ENCODE measurements around the gene TUBA1B.
A peak's percentile ranks its signal among the peaks of the same experiment; 100 is the strongest.

The TUBA1B gene

DNA sequence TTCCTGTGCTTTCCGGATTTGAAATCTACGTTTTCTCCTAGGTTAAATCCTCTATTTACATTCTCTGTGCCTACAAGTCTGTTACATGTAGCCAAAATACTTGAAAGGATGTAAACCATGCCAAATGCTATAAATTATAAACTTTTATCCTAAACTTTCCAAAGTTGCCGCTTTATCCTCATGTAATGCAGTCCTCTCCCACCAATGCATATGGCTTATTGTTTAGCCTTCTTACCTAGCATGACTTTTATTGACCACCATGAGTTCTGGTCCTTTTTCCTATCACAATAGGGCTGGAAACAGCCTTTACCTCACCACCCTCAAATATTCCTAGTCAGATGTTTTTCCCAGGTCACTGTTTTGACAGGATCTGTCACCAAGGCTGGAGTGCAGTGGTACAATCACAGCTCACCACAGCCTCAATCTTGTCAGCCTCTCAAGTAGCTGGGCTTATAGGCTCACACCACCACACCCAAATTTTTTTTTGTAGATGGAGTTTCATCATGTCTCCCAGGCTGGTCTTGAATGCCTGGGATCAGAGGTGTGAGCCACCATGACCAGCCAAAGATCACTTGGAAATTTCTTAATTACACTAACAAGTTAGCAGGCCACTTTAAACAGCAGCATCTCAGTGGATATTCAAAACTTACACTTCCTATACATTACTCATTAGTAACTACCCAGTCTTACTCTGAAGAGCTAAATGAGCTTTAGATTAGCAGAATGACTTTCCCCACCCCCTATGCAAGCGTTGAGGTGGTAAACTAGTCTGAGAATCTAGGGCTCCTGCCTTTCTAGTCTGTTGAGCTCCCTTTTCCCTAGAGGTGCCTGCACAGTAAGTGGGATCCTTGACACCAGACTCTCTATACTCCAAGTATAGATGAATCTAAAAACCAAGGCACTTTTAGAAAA, 4.1 kb downstream of the TUBA1B start:
- no peak for DNase-seq (ENCODE audit: low spot score)

DNA sequence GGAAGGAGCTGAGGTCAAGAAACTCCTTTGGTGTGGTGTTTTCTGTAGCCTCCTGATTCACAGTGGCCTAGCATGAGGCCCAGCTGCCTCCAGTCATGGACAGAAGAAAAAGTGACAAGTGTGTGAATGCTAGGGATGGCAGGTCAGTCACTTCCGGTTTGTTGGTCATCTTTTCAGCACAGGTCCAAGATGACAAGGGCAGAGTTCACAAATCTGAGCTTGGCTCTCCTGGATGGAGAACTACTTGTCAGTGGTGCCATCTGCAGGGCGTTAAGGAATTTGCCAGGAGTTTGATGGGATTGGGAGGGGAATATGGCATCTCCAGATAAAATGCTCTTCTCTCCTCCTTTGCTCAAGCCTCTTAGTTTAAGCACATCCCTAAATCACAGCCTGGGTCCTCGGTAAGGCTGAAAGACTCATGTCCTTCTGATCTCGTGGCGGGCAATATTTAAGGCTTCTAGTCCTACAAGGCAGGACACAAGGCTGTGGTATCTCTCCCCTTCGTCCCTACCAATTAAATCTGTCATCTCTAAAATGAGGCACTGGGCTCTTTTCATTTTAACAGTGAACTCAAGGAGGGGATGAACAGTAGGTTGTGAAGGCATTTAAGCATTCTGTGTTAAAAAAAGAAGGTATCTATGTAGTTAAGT, 10.0 kb downstream of the TUBA1B start:
- peak; percentile 32 for DNase-seq (ENCODE audit: low spot score)

DNA sequence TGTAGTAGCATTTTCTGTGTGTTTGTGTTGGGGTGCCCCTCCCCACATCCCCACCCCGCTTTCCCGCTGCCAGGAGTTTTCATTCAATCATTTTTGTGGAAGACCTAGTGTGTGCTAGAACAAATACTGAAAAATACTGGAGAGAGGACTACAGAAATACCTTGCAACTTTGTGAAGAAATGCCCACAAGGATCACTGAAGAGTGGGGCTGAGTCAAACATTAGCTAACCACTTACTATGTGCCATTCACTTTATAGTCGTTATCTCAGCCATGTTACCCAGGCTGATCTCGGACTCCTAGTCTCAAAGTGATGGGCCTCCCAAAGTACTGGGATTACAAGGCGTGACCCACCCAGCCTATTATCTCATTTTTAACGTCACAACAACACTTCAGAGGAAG, 20.0 kb downstream of the TUBA1B start:
- DNase-seq (ENCODE audit: low spot score): no peak

DNA sequence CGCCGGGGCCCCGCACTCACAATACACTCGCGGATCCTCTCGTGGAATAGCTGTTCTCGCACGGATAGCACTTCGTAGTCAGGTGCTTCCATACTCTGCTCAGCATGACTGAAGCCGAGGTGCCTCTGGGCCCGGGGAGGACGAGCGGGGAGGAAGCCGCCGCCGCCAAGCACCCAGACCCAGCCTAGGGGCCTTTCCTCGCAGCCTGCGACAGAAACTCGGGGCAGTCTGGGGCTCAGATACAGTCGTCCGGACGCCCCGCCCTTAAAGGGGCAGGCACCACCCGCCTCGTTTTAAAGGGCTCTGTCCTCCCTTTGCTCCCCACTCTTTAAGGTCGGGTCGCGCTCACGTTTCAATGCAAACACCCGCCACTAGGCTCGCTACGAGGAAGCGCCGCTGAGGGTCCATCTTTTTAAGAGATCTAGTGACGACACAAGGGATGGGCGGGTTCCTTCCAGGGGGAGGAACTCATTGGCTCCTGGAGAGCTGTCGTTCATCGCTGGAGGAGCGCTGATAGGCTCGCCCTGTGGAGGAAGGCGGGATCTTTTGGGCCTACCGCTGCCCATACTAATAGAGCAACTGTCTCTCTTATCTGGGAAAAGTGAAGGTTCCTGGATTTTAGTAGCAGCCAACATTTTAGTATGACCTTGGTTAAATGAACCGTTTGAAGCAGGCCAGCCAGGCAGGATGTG, 20.6 kb downstream of the TUBA1B start, which contains the start of gene LMBR1L:
Gene LMBR1L (minus strand): TSS at position 384 of the 692 bp plus-strand sequence. CDS start 292 bp downstream, at position 92.
- peak; percentile 98 for DNase-seq (ENCODE audit: low spot score)

DNA sequence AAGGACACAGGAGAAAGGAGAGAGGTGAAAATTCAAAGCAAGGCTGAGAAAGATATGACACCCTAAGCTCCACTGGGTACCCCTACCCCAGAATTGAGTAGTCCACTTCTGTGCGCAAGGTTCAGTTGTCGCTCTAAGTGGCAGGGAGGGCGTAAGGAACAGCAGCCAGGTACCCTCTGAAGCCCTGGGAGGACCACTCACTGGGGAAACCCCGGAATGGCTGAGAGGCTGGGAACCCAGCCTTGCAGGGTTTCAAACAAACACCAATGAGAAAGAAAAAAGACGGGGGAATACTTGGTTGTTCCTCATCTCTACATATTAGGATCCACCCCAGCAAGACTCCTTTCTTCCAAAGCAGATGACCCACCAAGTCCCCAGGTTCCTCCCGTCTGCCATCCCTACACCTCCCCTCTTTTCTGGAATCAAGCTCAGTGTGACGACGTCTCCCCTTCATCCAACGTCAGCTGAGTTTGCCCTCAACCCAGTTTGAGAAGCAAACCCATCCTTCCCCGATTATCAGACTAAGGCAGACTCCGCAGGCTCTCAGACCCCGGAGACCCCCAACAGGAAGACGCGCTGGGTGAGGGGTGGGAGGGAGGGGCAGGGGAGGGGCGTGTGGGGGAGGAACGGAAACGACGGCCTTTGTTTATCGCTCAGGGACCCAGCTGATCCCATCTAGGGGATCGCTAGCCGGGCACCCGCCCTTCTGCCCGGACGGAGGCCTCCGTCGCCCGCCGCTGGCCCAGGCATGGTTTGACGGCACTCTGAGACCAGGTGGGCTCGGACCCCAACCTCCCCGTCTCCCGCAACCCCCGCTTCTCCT, 21.3 kb downstream of the TUBA1B start:
- peak; percentile 25 for DNase-seq (ENCODE audit: low spot score)

DNA sequence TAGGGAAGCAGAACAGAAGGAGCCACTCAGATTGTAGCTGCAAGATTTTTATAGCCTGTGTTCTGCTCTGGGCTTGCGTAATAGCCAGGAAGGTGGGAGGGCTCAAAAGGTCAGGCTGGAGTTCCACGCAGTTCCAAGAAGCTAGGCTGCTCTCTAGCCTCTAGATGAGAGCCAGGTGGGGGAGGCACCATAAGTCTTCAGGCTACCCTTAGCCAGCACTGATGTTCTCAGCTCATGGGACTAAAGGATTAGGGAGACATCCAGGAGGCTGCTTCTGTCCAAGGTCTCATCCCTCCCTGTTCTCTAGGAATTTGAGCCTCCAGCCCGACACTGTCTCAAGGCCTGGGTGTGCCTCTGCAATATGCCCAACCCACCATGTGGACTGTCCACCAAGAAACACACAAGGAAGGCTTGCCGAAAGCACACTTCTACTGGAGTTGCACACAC, 22.2 kb downstream of the TUBA1B start:
- DNase-seq (ENCODE audit: low spot score): no peak

DNA sequence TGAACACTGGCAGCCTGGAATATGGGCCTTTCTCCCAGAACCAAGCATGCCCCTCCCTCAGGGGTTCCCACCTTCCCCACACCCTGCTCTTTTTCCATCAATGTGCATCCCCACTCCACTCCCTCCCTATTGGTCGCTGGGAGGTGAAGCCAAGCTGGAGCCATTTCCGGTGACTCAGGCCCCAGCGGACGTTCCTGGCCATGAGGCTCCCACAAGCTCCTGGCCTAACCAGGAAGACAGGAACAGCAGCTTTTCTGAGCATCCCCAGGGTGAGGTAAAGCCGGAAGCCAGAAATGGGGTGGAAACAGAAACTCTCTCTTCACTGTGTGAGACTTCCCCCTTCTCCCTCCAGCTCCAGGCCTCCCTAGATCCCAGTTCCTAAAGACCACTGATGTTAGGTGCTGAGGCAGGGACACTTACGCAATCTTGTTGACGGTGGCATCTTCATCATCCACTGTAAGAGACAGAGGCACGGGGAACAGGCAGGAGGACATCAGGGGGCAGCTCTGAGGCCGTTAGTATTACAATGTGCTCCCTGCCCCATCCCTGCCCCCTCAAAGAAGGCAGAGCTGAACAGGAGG, 25.6 kb downstream of the TUBA1B start:
- DNase-seq (ENCODE audit: low spot score): no peak

DNA sequence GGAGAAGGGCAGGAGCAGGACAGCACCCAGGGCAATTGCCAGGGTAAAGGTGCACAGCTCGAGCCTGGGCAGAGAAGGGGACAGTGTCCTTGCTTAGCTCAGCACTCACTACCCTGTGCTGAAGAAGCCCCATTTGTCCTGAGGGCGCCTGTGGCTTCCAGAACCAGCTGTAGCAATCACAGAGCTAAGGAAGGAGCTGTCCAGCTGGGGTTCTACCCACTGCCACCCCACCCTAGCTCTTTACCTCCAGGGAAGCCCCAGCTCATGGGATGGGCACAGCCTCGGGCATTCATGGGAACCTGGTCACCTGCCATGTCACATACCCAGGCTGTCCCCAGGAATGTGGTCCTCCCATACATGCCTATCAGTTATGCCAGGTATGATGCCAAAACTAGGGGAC, 26.4 kb downstream of the TUBA1B start:
- no peak for DNase-seq (ENCODE audit: low spot score)

DNA sequence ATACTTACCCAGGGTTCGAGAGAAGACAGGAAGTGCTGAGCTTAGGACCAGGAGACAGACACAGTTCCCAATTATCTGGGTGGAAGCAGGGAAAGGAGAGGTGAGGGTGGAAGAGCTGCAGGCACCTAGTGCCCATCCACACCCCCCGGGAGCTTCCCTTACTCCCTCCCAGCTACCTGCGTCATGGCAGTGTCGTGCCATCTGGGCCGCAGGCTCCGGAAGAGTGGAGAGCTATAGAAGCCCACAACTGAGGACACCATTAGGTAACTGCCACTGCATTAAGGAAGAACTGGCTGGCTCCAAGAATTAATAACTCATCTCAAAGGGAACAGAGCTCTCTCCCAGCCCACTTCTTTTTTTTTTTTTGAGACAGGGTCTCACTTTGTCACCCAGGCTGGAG, 30.8 kb downstream of the TUBA1B start:
- no peak for DNase-seq (ENCODE audit: low spot score)

DNA sequence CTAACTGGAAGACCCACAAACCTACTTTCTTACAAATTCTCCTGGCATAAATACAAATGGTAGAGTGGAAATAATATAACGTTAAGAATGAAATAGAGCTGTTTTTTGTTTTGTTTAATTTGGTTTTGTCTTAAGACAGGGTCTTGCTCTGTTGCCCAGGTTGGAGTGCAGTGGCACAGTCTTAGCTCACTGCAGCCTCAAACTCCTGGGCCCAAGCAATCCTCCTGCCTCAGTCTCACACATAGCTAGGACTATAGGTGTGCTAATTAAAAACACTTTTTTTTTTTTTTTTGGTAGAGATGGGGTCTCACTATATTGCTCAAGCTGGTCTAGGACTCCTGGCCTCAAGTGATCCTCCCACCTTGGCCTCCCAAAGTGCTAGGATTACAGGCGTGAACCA, 32.5 kb downstream of the TUBA1B start:
- DNase-seq (ENCODE audit: low spot score): no peak

DNA sequence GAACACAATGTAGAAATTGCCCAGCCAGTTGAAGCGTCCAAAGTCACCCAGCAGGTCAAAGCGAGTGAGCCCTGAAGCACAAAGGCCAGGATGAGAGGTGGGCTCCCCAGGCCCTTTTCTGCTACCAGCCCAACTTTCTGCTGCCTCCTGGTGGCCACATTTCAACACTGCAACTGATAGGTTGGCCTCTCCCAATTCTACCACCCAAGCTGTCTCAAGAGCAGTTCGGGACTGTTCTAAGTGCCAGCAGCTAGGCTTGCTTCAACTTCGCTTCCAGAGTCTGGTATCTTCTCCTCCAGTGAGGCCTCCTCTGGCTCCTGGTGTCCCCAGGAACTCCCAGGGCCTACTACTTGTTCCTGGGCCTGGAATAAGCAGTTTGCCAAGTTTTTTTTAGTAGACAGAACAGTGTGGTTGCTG, 33.2 kb downstream of the TUBA1B start:
- DNase-seq (ENCODE audit: low spot score): peak; percentile 73

DNA sequence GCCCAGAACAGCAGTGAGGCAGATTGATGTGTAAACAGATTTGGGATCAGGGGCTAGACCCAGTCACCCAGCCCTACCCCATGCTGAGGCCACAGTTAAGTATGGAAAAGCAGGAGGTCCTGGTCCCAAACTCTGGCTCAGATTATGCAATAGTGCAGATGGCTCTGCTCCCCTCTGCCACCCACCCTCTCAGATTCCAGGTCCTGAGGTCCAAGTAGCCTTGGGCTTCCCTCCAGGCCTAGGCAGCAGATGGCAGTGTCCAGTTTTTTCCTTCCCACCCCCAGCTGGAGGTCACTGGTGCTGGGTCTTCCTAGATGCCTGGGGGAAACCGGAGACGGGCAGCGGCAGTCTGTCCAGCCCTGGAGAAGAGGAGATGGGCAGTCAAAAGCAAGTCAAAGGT, 33.8 kb downstream of the TUBA1B start:
- no peak for DNase-seq (ENCODE audit: low spot score)

DNA sequence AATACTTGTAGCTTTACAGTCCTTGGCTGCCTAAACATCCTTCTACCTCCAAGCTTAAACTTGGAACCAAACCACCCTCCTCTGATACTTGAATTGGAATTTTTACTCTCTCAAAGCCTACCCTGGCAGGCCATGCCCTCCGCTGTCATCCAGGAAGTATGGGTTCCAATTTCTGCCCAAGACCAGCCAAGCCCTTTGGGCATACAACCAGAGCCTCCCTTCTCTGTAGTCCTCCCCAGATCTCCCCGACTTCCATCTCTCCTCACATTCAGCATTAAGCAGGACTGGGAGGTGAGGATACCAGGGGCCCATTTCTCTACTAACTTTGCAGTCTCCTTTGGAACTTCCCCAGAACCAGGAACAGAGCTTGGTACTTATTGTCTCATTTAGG, 36.2 kb downstream of the TUBA1B start:
- DNase-seq (ENCODE audit: low spot score): no peak

DNA sequence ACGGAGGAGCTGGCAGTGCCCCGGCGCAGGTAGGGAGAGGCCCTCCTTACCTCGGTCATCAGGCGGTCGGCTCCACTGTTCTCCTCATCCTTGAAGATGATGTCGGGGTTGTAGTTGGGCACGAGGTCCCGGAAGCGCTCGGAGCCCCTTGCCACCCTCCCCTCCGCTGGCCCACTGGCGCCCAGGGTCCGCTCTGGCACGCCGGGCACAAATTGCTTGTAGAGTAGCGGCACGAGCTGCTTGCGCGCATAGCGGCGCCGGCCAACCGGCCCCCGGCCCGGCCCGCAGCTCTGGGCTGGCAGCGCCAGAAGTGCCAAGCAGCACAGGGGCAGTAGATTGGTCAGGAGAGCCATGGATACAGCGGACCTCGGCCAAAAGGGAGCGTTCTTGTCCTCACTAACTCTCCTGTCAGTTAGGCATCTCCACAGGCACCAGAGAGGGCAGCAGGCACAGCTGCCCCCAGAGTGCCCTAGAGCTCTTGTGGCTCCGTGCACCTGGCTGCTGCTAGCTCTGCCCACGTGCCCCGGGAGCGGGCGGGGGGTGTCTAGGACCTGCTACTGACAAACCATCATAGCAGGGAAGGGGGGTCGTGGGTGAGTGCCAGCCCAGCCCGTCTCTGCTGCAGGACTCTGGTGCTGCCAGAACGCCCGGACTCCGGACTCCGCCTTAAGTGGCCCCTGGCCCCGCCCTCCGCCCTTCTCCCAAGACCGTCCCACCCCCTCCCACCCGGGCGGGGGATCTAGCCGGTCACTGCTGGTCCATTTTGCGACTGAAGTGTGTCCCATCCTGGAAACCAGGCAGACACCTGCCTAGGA, 36.8 kb downstream of the TUBA1B start, which contains the start of gene DHH:
Gene DHH (minus strand): TSS at position 642 of the 815 bp plus-strand sequence. CDS start 289 bp downstream, at position 353.
- no peak for DNase-seq (ENCODE audit: low spot score)

DNA sequence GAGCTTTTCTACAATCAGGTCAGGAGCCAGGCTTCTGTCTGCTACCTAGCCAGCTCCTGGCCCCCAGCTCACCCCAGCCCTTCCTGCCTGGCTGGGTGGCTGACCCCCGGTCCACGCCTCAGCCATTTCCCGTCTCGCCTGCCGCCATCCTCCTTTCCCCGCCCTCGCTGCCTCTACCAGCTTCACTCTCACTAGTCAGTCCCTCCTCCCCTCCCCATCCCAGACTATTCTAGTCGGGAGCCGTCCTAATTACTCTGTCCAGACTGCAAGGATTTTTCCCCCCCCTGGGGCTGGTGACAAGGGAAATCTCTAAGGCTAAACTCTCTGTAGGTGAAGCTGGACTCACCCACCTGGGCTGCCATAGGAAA, 37.4 kb downstream of the TUBA1B start:
- DNase-seq (ENCODE audit: low spot score): no peak

DNA sequence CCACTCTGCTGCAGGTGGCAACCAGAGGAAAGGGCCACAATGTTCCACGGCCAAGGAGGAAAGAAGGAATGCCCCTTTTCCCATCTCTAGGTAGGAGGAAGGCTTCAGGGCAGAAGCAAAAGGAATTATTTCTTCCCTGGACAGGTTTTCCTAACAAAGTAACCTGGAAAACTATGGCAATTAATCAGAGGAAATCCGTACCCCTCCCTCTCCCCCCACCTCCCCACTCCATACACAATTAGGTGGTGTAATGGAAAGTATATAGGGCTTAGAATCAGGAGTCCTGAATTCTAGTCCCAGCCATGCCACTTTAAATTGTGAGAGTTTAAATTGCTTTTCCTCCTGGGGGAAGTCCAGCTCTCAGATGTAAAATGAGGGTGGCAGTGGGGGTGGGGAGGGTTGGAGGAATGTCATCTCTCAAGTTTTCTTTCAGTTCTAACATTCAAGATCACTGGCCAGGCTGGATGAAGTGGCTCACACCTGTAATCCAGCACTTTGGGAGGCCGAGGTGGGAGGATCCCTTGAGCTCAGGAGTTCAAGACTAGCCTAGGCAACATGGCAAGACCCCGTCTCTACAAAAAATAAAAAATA, 38.3 kb downstream of the TUBA1B start:
- DNase-seq (ENCODE audit: low spot score): no peak

DNA sequence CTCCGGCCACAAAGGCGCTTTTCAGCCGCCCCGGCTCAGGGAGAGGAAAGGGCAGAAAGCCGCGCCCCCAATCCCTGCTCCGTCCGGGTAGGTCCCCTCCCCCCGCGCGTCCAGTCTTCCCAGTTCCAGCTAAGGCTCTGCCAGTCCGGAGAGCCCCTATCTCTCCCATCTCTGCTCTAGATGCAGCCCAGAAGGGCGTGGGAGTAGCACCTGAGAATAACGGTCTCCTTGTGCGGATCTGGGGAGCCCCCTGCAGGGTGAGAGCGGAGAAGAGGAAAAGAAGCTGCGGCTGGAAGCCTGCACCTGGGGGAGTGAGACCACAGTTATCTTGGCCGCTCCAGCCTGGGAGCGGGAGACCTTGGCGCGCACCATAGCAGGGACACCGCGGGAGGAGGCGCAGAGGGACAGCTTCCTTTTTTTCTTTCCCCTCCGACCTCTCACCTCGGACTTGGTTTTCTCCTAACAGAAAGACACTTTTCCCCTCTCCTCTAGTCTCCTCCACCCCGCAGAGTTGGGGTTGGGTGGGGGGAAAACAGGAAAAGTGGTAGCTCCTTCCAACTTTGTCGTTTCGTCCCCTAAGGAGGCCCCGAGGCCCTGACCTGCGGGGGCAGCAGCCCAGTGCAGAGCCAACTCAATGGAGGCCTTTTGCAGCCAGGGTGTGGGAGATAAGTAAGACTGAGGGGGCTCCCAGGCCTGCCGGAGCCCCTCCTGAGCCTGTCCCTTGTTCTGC, 38.9 kb downstream of the TUBA1B start:
- DNase-seq (ENCODE audit: low spot score): peak; percentile 53

DNA sequence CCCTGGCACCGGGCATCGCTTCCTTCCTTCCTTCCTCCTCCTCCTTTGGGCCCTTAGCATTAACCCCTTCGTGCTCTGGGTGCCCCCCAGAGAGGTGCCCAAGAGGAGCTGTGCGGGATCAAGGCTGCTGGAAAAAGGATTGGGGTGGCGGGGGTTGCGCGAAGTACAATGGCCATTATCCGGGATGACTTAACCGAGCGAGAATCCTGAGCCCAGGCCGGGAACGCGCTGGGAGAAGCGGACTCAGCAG, 39.4 kb downstream of the TUBA1B start:
- DNase-seq (ENCODE audit: low spot score): no peak

DNA sequence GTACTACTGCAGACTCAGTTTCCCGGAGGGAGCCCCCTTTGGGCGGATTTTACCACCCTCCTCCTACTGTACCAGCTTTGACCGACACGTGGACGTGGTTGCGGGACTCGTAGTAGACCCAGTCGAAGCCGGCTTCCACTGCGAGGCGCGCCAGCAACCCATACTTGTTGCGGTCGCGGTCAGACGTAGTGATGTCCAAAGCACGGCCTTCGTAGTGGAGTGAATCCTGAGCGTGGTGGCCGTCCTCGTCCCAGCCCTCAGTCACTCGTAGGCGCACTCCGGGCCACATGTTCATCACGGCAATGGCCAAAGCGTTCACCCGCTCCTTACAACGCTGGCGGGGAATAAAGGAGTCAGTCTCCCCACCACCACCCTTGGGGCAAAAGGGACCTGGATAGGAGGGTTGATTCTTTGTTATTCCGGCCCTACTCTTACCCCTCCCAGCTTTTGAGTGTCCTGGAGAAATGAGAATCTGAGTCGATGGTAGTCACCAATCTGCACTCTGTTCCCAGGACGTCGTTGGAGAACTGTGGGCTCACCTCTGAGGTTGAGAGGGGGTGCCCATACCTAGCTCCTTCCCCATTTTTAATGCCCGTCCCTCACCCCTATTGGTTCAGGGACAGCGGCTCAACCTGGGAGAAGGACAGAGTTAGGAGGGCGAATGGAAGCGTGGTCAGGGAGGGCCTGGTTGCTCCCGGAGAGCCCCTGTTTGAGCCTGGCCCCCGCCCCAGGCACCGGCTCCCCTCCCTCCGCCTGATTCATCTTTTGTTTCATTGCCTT, 39.9 kb downstream of the TUBA1B start:
- DNase-seq (ENCODE audit: low spot score): no peak
